ENCODE results near the gene CCL5.

CCL5 gene

DNA sequence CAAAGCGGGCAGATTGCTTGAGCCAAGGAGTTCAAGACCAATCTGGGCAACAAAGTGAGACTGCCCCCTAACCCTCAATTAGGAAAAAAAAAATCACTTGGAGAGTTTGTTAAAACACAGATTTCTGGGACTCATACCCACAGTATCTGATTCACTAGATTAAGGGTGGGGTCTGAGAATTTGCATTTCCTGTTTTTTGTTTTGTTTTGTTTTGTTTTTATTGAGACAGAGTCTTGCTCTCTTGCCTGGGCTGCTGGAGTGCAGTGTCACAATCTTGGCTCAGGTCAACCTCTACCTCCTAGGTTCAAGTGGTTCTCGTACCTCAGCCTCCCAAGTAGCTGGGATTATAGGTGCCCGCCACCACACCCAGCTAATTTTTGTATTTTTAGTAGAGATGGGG, 12.6 kb downstream of the CCL5 start:
- DNase-seq: no peak

DNA sequence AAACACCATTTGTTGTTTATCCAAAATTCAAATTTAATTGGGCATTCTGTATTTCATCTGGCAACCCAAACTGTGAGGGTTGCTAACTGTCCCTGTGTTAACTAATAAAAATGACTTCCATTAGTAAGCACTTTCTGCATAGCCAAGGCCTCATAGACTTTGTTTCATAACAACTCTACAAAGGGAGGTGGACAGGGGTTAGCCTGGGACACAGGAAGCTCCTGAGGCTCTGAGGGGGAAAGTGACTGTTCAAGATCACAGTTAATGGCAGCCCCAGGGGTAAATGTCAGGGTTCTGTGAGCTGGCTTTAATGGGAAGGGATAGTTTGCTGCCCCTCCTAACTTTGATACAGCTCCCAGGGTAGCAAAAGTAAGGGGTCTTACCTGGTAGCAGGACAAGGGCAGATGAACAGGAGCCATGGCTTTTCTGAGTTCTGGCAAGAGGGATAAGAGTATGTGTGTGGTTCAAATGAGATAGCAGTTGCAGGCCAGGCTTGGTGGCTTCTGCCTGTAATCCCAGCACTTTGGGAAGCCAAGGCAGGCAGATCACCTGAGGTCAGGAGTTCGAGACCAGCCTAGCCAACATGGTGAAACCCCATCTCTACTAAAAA, 13.7 kb downstream of the CCL5 start:
- no peak for DNase-seq

DNA sequence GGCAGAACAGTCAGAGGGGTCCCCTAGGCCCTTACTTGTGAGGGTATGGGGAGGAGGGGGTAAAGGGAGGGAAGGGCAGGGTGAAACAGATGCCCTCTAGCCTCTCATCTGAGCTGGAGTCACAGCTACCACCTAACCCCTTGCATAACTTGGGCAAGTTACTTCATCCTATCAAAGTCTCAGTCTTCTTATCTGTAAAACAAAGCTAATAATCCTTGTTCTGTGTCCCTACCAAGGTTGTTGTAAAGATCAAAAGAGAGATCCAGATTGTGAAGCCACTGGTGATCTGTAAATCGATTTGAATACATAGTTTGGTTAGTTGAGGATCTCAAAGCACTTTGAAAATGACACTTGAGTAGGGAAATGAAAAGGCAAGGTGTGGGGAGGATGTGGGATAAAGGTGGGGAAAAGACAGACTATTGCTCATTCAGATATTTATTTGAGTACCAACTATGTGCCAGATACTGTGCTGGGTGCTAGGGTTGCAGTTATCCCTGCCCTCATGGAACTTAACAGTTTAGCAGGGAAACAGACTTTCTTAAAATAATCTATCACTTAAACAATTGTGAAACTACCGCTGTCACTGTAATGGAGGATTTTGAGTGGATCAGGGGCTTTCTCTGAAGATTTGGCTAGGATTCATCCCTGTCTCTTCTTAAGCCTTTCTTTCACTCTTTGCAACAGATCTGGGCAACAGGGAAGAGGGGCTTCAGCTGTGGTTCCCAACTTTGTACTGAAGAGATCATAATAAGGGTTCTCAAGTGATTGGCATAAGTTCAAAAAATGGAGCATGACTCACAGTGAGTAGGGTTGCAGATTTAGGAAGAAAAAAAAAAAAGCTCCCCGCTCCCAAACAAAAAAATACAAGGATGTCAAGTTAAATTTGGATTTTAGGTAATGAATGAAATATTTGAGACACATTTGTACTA, 14.5 kb downstream of the CCL5 start:
- DNase-seq: no peak

- no peak for DNase-seq
These were observed 15.3 kb downstream of the CCL5 start for GRCh38 chr17:35864853-35865252.

DNA sequence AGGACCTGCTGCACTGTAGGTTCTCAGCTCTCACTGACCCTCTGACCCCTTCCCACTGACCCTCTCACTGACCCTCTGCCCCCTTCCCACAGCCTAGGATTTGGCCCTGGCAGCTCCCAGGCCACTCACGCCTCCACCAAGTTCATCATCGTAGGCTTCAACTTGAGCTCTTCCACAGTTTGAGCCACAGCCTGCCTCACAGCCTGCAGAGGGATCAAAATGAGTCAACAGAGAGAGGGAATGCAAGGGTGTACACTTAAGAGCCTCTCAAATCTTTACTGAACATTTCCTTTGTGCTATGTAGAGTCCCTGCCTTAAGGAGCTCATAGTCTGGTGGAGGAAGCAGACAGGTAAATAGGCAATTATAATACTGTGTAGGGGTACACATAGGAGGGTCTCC, 23.6 kb downstream of the CCL5 start:
- DNase-seq: no peak

DNA sequence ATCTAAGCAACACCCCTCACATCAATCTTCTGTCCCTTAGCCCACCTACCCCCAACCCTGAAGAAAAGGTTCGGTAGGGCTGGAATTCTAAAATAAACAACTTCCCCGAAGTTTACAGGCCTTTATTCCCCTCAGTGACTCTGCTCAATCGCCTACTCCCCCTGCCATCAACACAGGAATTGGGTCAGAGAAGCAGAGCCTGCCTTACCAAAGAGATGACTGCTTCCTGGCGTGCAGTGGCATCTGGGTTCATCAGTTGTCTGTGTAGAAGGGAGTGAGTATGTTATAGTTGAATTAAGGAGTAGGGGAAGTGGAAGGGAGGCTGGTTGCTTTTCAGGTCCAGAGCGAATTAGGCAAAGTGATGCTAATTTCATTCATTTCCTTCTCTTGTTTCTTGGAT, 24.2 kb downstream of the CCL5 start:
- DNase-seq: no peak

DNA sequence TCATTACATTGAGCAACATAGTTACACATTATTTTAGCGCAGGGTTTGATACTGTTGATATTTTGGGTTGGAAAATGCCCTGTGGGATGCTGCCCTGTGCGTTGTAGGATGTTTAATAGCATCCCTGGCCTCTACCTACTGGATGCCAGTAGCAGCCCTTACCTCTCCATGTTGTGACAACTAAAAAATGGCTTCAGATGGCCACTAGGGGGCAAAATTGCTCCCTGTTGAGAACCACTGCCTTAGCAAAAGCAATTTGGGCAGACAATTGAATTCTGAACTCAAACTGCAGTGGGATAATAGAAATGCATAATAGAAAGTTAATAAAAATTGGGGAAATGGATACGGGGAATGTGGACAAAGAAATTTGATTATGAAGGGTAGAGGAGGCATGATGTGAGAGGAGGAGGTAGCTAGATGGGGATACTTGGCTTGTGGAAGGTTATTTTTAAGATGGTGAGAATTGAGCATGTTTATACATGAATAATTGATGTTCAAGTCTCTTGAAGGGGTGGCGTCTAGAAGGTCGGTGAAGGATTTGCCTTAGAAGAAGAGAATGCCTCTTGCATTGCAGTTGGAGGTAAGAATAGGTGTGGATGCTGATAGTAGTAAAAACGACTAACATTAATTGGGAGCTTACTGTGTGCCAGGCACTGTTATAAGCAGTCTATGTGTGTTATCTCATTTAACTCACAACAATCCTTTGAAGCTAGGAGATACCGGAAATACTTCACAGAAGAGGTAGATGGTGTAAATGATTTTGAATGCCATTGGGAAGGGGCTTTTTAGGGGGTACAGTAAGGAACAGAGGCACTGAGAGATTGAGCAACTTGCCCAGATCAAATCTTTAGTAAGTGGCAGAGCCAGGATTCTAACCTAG, 30.5 kb downstream of the CCL5 start:
- peak; percentile 64 to 76 for DNase-seq

- no peak for DNase-seq
These were observed 32.4 kb downstream of the CCL5 start for GRCh38 chr17:35847633-35848373.

GRCh38 chr17:35847006-35847405, 33.2 kb downstream of the CCL5 start:
- DNase-seq: no peak

GRCh38 chr17:35846055-35846809, 33.9 kb downstream of the CCL5 start:
- no peak for DNase-seq

DNA sequence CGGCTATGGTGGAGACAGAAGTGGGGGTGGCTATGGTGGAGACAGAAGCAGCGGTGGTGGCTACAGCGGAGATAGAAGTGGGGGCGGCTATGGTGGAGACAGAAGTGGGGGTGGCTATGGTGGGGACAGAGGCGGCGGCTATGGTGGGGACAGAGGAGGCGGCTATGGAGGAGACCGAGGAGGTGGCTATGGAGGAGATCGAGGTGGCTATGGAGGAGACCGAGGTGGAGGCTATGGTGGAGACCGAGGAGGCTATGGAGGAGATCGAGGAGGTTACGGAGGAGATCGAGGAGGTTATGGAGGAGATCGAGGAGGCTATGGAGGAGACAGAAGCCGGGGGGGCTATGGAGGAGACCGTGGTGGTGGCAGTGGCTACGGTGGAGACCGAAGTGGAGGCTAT, 35.6 kb downstream of the CCL5 start:
- no peak for DNase-seq

DNA sequence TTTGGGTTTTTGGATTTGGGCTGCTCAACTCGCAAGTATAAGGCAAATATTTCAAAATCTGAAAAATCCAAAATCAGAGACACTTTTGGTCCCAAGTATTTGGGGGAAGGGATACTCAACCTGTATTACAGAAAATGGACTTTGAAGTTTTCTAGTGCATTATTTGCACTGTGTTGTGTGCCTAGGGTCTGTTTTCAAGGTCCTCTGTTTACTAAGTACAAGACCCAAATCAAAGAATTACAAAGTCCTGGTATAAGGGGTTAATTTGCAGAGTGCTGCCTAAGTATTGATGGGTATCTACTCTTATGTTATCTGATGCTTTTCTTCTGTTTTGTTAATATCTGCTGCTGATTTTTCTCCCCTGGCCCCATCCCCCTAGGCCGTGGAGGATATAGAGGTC, 36.5 kb downstream of the CCL5 start:
- DNase-seq: no peak

DNA sequence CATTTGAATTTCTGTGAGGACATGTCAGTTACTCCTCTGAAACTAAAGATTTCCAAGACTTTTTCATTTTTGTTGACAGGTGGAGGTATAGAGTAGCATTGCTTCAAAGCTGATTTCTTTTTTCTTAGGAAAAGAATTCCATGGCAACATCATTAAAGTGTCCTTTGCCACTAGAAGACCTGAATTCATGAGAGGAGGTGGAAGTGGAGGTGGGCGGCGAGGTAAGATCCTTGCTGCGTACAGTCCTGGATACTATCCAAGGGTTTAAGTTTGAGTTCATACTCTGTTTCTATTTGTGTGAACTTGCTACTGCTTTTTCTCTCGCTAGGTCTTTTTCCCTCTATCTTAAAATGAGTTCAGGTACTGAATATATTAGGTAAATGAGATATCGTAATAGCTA, 37.9 kb downstream of the CCL5 start:
- DNase-seq: no peak

DNA sequence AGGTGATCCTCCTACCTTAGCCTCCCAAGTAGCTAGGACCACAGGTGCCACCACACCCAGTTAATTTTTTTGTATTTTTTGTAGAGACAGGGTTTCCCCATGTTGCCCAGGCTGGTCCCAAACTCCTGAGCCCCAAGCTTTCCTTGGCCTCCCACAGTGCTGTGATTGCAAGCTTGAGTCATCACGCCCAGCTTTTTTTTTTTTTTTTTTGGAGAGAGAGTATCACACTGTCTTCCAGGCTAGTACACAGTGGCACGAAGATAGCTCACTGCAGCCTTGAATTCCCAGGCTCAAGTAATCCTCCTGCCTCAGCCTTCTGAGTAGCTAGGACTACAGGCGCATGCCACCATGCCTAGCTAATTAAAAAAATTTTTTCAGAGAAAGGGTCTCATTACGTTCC, 38.7 kb downstream of the CCL5 start:
- no peak for DNase-seq

DNA sequence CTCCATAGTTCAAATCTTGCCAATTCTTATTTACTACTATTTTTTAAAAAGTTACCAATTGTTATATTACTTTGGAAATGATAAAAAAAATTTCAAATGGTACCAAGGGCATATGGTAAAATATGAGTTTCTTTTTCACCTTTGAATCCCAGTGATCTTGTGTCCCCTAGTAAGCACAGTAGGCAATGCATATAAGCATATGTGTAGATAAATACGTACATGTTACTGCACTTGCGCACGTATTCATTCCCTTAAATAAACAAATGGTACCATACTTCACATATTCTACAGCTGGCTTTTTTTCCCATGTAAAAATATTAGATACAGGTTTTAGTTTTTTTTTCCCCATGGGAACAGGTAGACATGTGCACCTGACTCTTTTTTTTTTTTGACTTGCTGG, 39.1 kb downstream of the CCL5 start:
- DNase-seq: no peak

DNA sequence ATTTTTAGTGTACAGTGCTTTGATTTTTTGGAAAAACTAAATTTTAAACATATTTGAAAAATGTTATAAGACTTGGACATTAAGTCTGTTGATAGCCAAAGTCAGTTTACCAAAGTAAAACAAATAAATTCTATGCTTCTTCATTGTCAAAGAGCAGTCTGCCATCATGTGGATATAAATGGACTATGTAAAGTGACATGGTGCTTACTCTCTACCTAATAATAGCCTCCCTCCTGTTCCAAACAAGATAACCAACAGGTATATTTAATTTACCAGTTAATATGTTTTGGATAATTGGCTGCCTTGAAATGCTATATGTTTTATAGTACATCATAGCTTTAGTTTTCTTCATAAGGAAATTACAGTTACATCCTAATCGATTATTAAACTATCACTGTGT, 55.0 kb downstream of the CCL5 start:
- DNase-seq: no peak
